Measurements from ENCODE around the gene IL17RB.

- no peak for TF ChIP-seq CTBP1 (IDR thresholded peaks at IDR 0.05; ENCODE audit: borderline replicate concordance)
- TF ChIP-seq FOXA1 (IDR thresholded peaks at IDR 0.05) = no peak
- no peak for TF ChIP-seq NFRKB (IDR thresholded peaks at IDR 0.05)
- no peak for TF ChIP-seq TARDBP (IDR thresholded peaks at IDR 0.05)
- TF ChIP-seq SUZ12 (IDR thresholded peaks at IDR 0.05) = no peak
- no peak for TF ChIP-seq ZNF384 (IDR thresholded peaks at IDR 0.05)
- no peak for TF ChIP-seq BHLHE40 (IDR thresholded peaks at IDR 0.05; ENCODE audit: borderline replicate concordance)
- TF ChIP-seq FOXM1 (IDR thresholded peaks at IDR 0.05; ENCODE audit: borderline replicate concordance) = no peak
- no peak for TF ChIP-seq SP1 (IDR thresholded peaks at IDR 0.05)
- no peak for TF ChIP-seq ELF4 (IDR thresholded peaks at IDR 0.05)
- no peak for TF ChIP-seq PKNOX1 (IDR thresholded peaks at IDR 0.05)
These were observed 41.1 kb downstream of the IL17RB start for GRCh38 chr3:53887446-53887845.

Measured in HEK293T (cell line).